ENCODE results near the gene RTTN.

GRCh38 chr18:70047931-70048603, 157.4 kb downstream of the RTTN start:
- TF ChIP-seq GATA2 (IDR thresholded peaks at IDR 0.05; ENCODE audit: low read depth, low read length) (no peak), GATA3 (IDR thresholded peaks at IDR 0.05; ENCODE audit: low read depth, low read length) (no peak)
